ENCODE measurements around the gene FLVCR1.
"Not testable (repeated sequence)": the region's sequence is repeated elsewhere in the genome, so short reads cannot be mapped to it uniquely, and the experiment has no call there.

- TF ChIP-seq CTCF, EP300, POLR2AphosphoS5, POLR2A (IDR thresholded peaks at IDR 0.05): not testable (repeated sequence)
These were observed 5.3 kb downstream of the FLVCR1 start for GRCh38 chr1:212863345-212863744.

Data from upper lobe of left lung (tissue), 4 donors.